Stimulated activated CD8-positive, alpha-beta memory T cell treated with anti-CD3 and anti-CD28 coated beads, Interleukin-12 subunit alpha, Interleukin-12 subunit beta, amount 100 ng/mL, for 24 hours (primary cell): ENCODE results near the gene LAMA5.

Source experiments
- DNase-seq: peaks from one replicate; pipeline ENCODE4 v3.0.0-alpha.2; 2020; ENCODE audit errors: extremely low read depth

The LAMA5 gene

GRCh38 chr20:62404112-62404665 is 37.1 kb upstream of the LAMA5 start:
- no peak for DNase-seq

GRCh38 chr20:62403331-62403730 is 36.2 kb upstream of the LAMA5 start:
- DNase-seq = no peak

GRCh38 chr20:62402456-62403150 is 35.5 kb upstream of the LAMA5 start:
- DNase-seq = no peak

- no peak for DNase-seq
These were observed 34.2 kb upstream of the LAMA5 start for GRCh38 chr20:62401331-62401779.

GRCh38 chr20:62400541-62400940 is 33.4 kb upstream of the LAMA5 start:
- DNase-seq = no peak

- no peak for DNase-seq
These were observed 32.9 kb upstream of the LAMA5 start for GRCh38 chr20:62400021-62400420.

- DNase-seq = no peak
These were observed 31.2 kb upstream of the LAMA5 start for GRCh38 chr20:62398120-62398821.

- DNase-seq = no peak
These were observed 29.5 kb upstream of the LAMA5 start for GRCh38 chr20:62396367-62397239.

GRCh38 chr20:62395311-62396242 is 28.5 kb upstream of the LAMA5 start:
- no peak for DNase-seq

GRCh38 chr20:62394248-62395245 is 27.4 kb upstream of the LAMA5 start:
- no peak for DNase-seq

GRCh38 chr20:62393830-62394229 is 26.7 kb upstream of the LAMA5 start:
- DNase-seq = no peak

GRCh38 chr20:62393335-62393665 is 26.2 kb upstream of the LAMA5 start:
- no peak for DNase-seq

- no peak for DNase-seq
These were observed 25.7 kb upstream of the LAMA5 start for GRCh38 chr20:62392621-62393334.

GRCh38 chr20:62392077-62392418 is 24.9 kb upstream of the LAMA5 start:
- DNase-seq = no peak

- DNase-seq = no peak
These were observed 24.3 kb upstream of the LAMA5 start for GRCh38 chr20:62391165-62392076.

GRCh38 chr20:62390317-62391164 is 23.4 kb upstream of the LAMA5 start:
- no peak for DNase-seq

- no peak for DNase-seq
These were observed 22.5 kb upstream of the LAMA5 start for GRCh38 chr20:62389601-62390087.
